Measurements from ENCODE around the gene TSPAN15. TPM values are rescaled to one million over a fixed set of nuclear protein-coding genes. Genes with fewer than 3 reads are reported as not detected.

Gene TSPAN15
- total RNA-seq, 2 experiments from 2014 or later = 0.58 to 1.2 TPM

DNA sequence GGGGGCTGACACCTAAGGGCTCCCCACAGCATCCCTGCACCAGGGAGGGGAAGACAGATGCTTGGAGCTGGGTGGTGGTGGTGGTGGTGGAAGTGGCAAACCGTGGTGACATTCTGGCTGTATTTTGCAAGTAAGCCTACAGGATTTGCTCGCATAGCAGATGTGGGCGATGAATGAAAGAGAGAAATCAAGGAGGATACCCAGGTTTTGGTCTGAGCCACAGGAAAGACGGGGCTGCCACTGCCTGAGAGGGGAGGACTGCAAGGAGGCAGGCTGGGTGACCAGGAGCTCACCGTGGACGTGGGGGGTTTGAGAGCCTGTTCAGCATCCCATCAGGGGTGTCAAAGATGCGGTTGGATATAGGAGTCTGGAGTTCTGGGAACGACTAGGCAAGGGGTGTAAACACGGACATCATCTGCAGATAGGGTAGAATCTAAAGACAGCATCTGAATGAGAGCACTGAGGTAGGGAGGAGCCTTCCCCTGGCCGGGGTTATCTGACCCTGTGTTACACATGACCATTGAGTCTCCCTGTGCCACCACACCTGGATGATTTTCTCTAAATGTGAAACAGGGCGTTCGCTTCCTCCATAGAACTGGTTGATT is 49.7 kb downstream of the TSPAN15 start:
- intact Hi-C loops (cut with micrococcal nuclease) = no loop called here
- no peaks in the 10 kb centered on the region for H3K4me1 Mint-ChIP-seq (ENCODE audit: low read depth)
- H3K9me3 Mint-ChIP-seq = no peaks in the 10 kb centered on the region
- ChIA-PET CTCF (no interaction called here), POLR2A (no interaction called here)
- no peak for ATAC-seq
- DNase-seq = no peak
- H3K27ac Mint-ChIP-seq = no peak overlapping the region
- H3K4me3 Mint-ChIP-seq = no peak overlapping the region
- TF ChIP-seq CTCF (IDR thresholded peaks at IDR 0.05) = no peak
- no peaks in the 10 kb centered on the region for H3K36me3 Mint-ChIP-seq (ENCODE audit: low read depth)
- no peaks in the 10 kb centered on the region for H3K27me3 Mint-ChIP-seq

GRCh38 chr10:69501657-69502056 is 50.4 kb downstream of the TSPAN15 start:
- intact Hi-C loops (cut with micrococcal nuclease) = no loop called here
- ChIA-PET CTCF (interaction anchor here (0.9 to 1.7 kb wide), 2 partner anchors 14 to 94 kb away, joined by 3 to 6 read pairs; no protein-coding TSS in a partner anchor), POLR2A (no interaction called here)
- no peak for TF ChIP-seq CTCF (IDR thresholded peaks at IDR 0.05)
- Mint-ChIP-seq H3K27ac (no peak overlapping the region), H3K4me3 (no peak overlapping the region), H3K9me3 (no peaks in the 10 kb centered on the region), H3K36me3 (ENCODE audit: low read depth) (no peaks in the 10 kb centered on the region), H3K4me1 (ENCODE audit: low read depth) (no peaks in the 10 kb centered on the region), H3K27me3 (no peaks in the 10 kb centered on the region)
- no peak for ATAC-seq
- no peak for DNase-seq

GRCh38 chr10:69502589-69502988 is 51.3 kb downstream of the TSPAN15 start:
- TF ChIP-seq CTCF (IDR thresholded peaks at IDR 0.05) = no peak
- no peaks in the 10 kb centered on the region for H3K36me3 Mint-ChIP-seq (ENCODE audit: low read depth)
- intact Hi-C loops (cut with micrococcal nuclease) = no loop called here
- H3K4me3 Mint-ChIP-seq = no peak overlapping the region
- H3K27ac Mint-ChIP-seq = no peak overlapping the region
- H3K27me3 Mint-ChIP-seq = no peaks in the 10 kb centered on the region
- ChIA-PET POLR2A (no interaction called here), CTCF (interaction anchor here (0.9 to 1.7 kb wide), 2 partner anchors 13 to 95 kb away, joined by 3 to 6 read pairs; no protein-coding TSS in a partner anchor)
- DNase-seq (no peak), ATAC-seq (no peak)
- H3K4me1 Mint-ChIP-seq (ENCODE audit: low read depth) = peaks cover 5% of the 10 kb centered on the region
- no peaks in the 10 kb centered on the region for H3K9me3 Mint-ChIP-seq

GRCh38 chr10:69503001-69503895 is 52.0 kb downstream of the TSPAN15 start:
- ATAC-seq (no peak), DNase-seq (no peak)
- no peaks in the 10 kb centered on the region for H3K36me3 Mint-ChIP-seq (ENCODE audit: low read depth)
- H3K27ac Mint-ChIP-seq = no peak overlapping the region
- intact Hi-C loops (cut with micrococcal nuclease) = no loop called here
- peaks cover 10% of the 10 kb centered on the region for H3K4me1 Mint-ChIP-seq (ENCODE audit: low read depth)
- H3K4me3 Mint-ChIP-seq = no peak overlapping the region
- POLR2A ChIA-PET = no interaction called here
- CTCF ChIA-PET = interaction anchor here (1.7 kb wide), 1 partner anchor 12 kb away, joined by 6 read pairs; no protein-coding TSS in a partner anchor
- no peaks in the 10 kb centered on the region for H3K27me3 Mint-ChIP-seq
- no peak for TF ChIP-seq CTCF (IDR thresholded peaks at IDR 0.05)
- H3K9me3 Mint-ChIP-seq = no peaks in the 10 kb centered on the region

DNA sequence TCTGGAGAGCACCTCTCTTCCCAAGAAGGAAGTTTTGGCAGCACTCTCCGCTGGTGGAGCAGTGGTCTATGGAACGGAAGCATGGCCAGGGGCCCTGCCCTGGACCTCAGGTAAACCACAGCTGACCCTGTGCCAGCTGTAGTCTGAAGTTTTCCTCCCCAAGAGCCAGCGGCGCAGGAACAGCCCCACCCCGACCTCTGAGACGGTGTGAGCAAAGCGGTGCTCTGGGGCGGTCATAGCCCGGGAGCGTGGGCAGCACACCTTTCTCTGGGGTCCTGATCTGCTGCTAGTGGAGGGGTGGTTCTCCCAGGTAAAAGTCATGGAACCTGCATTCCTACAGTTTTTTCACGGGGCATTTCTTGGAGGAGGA is 52.6 kb downstream of the TSPAN15 start:
- H3K36me3 Mint-ChIP-seq (ENCODE audit: low read depth) = no peaks in the 10 kb centered on the region
- H3K27me3 Mint-ChIP-seq = no peaks in the 10 kb centered on the region
- H3K4me3 Mint-ChIP-seq = no peak overlapping the region
- POLR2A ChIA-PET = no interaction called here
- CTCF ChIA-PET = interaction anchor here (0.7 to 20.0 kb wide), 2 partner anchors 12 to 137 kb away, joined by 3 to 397 read pairs; no protein-coding TSS in a partner anchor
- H3K9me3 Mint-ChIP-seq = no peaks in the 10 kb centered on the region
- no peak for DNase-seq
- no peak for ATAC-seq
- H3K4me1 Mint-ChIP-seq (ENCODE audit: low read depth) = peaks cover 10% of the 10 kb centered on the region
- no peak for TF ChIP-seq CTCF (IDR thresholded peaks at IDR 0.05)
- intact Hi-C loops (cut with micrococcal nuclease) = no loop called here
- H3K27ac Mint-ChIP-seq = no peak overlapping the region
